Activated T-helper 1 cell treated with anti-CD3 and anti-CD28 coated beads, Interleukin-2, amount 50 U/mL, for 16 hours (primary cell): Measurements from ENCODE around the gene EML5.
A peak's percentile ranks its signal among the peaks of the same experiment; 100 is the strongest.
"Not testable (repeated sequence)": the region's sequence is repeated elsewhere in the genome, so short reads cannot be mapped to it uniquely, and the experiment has no call there.

Experiments used
- DNase-seq, 2 donors: peaks; one replicate each; pipeline ENCODE4 v3.0.0-alpha.2; 2020; ENCODE audit warnings: low read depth in 1 of 2, low spot score in 1 of 2

EML5 gene

DNA sequence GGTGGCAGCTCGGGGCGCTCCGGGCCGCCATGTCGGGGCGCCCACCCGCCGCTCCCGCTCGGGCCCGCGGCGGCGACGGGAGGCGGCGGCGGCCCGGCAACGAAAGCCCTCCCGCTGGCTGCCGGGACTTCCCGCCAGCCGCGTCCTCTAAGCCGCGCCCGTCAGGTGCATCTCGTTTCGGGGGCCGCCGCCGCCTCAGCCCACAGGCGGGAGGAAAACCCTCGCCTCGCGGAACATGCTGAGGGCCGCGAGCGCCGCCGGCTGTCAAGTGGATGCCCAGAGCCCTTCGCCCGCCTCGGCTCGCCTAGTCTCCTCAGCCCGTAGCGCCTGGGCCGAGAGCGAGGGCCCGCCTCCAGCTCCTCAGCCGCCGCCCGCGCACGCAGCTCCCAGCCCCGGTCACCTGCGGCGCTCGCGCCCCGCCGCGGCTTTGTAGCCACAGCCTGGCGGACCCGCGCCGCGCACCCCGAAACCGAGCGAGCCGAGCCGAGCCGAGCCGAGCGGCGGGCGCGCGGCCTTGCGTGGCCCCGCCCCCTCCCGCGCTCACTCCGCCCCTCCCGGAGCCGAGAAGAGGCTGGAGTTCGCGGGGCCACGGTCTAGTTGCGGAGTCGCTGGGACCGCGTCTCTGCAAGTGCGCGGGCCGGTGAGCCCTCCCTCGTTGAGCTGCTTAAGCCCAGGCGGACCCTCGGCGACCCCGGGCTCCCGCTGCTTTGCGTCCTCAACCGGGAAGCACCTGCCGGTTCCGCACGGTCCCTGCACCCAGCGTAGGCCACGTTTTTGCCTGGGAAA is at the start of gene EML5:
Gene EML5, minus strand, starts transcription at position 481 of the 786 bp plus-strand sequence. Its CDS starts 450 bp downstream, at position 31.
- DNase-seq = peak; percentile 61 to 78

DNA sequence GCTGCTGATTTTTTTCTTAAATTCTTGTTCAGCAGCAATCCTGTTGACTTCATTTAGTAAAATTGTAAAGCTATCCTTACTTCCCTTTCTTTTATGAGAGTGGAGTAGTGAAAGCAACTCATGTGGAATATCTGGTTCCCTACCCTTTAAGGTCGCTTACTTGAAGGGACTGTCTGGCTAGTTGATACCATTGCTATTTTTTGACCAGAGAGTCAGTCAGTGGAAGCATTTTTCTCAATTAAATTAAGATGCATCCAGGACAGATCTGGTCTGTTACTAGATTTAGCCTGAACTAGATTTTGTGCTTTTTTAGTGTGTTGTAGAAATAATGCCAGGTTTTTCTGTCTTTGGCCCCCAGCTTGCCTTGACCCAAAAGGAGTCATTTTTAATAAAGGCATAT is 49.7 kb upstream of the EML5 start:
- no peak for DNase-seq

DNA sequence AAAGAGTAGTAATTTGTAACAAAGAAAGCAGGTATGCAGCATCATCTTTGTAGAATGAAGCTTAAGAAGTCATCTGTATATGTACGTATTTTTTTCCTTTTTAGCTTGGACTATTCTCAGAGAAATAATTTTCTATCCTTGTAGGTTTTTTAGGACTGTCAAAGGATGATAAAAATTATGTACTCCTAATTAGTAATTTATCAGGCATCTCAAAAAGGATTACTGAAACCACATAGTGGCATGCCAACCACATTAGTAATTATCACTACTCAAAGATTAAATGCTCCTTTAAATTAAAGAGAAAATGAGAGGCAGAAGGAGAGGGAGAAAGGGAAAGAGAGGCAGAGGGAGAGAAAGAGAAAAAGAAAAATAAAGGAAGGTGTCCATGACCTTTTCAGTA is 49.0 kb upstream of the EML5 start:
- DNase-seq = no peak

DNA sequence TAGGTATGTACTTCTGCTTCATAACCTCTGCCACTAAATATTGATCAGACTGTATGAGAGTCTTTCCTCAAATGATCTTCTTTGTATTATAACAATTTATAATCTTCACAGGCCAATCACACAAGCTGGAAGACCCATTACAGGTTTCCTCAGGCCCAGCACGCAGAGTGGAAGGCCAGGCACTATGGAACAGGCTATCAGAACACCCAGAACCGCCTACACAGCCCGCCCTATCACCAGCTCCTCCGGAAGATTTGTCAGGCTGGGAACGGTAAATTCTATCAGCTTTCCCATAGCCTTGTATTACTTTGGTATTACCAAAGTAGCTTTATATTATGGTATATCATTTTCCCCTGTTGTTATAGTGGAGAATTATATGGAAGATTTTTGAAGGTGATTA is 48.2 kb upstream of the EML5 start:
- DNase-seq = no peak

DNA sequence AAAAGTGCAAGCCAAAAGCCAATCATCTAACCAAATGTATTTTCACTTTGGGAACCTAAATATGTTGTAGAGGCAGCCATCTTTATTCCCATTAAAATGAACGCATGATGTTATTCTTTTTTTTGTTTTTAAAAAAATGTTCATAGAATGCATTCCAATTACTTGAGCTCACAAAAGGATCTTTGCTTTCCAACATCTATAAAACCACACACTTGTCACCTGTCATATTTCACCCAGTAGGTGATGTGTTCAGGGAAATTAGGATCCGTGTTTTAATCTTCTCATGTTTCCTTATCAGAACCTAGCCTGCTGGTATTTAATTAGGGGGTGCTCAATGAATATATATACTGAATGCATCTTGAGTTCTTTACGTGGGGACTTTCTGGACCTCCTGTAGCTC is 45.3 kb upstream of the EML5 start:
- DNase-seq = no peak

DNA sequence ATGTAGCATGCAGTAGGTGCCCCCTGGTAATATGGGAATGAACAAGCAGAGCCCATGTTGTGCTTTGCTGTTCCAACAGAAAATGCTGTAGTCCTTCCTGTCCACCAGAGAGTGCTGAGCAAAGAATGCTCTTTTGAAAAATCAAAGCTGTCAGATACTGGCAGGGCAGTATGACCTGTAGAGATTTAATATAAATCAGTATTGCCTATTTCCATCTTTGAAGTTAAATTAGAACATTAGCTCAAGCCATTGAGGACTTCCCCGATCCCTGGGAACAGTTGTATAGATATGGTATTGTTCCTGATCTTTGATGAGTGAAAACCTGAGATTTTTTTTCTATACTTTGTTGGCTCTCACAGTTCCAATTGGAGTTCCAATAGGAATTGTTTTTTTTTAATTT is 44.7 kb upstream of the EML5 start:
- no peak for DNase-seq

DNA sequence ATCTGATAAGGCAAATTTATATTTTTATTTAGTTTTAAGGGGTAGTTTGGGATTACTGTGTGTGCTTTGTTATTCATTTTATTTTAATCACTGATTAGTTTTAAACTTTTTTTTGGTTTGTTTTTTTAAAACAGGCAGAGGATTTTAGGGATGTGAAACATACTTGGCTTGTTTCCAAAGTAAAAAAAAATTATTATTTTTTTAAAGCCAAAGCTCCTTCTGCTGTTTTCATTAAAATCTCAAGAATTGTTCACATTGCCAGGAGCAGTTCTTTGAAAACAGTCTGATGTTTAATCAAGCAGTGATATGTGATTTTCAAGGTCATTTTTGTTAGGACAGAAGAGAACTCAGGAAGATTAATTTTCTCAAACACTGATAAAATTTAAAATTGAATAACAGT is 42.9 kb upstream of the EML5 start:
- no peak for DNase-seq

GRCh38 chr14:88834883-88835431 is 42.2 kb upstream of the EML5 start:
- DNase-seq = no peak

DNA sequence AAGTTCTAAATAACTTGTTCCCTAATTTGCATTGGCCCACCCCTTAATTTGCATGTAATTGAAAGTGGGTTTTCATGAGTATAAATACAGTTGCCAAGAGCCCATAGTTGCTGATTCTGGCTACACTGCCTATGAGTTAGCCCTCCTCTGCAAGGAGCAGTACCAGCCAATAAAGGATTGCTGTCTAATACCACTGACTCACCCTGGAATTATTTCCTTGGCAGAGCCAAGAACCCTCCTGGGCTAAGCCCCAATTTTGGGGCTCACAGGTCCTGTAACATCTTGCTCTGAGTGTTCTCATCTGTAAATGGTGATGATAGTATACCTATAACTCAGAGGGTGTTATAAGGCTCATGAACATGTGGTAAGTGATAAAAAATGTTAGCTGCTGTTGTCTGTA is 38.5 kb upstream of the EML5 start:
- DNase-seq = no peak

- no peak for DNase-seq
Measured at GRCh38 chr14:88829685-88830302, 37.0 kb upstream of the EML5 start.

- DNase-seq = no peak
Measured at GRCh38 chr14:88829188-88829587, 36.4 kb upstream of the EML5 start.

- DNase-seq = no peak
Measured at GRCh38 chr14:88825503-88825902, 32.8 kb upstream of the EML5 start.

DNA sequence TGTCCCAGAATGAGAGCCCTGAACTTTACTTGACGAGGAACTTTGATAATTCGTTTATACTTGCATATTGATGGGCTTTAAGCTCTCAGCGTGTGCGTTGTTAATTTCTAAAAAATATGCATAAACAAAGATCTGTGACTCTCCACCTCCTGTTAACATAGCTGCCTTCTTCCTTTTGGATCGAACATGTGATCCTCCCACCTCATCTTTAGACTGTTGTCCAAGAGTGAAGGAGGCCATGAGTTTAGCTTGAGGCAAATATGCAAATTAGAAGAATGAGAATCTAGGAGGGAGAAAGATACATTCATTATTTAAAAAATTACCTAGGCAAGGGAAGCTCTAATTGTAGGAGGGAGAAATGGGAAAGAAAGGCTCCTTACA is 32.3 kb upstream of the EML5 start:
- no peak for DNase-seq

GRCh38 chr14:88824314-88825077 is 31.7 kb upstream of the EML5 start, which contains the start of gene TTC8:
Gene TTC8, plus strand, starts transcription at chr14:88824651. Its CDS starts 57 bp downstream, at chr14:88824708.
- DNase-seq = peak; percentile 65 to 68

GRCh38 chr14:88823968-88824313 is 31.2 kb upstream of the EML5 start:
- DNase-seq = no peak

DNA sequence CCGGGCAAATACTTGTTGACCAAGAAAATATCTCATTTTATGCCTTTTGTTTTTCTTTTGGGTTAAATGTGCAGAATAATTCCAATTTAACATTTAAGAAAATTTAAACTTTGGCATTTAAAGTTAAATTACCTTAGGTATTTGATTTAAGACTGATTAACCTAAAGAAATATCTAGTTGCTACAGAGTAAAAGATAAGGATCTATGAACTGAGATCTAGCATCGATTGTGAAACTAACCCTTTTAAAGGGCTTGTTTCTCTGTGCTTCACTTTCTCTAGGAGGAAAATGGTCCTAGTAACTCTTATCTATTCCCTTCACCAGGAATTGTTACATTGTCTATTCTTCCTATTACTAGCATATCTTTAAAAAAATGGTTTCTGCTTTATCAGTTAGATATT is 29.1 kb upstream of the EML5 start:
- no peak for DNase-seq

DNA sequence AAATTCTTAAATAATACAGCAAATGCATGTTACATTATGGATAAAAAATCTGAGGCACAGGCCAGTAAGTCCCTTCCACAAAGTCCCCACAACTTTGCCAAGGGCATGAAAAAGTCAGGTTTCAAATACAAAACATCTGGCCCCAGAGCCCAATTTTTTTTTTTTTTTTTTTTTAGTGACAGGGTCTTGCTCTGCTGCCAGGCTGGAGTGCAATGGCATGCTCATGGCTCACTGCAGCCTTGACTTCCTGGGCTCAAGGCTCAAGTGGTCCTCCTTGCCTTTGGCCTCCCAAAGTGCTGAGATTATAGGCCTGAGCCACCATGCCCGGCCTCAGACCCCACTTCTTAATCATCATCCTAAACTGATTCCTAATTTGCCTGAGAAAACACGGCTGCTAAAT is 28.6 kb upstream of the EML5 start:
- no peak for DNase-seq

GRCh38 chr14:88819674-88820073 is 26.9 kb upstream of the EML5 start:
- not testable (repeated sequence) for DNase-seq

GRCh38 chr14:88818018-88818417 is 25.3 kb upstream of the EML5 start:
- DNase-seq = no peak

GRCh38 chr14:88815980-88816379 is 23.2 kb upstream of the EML5 start:
- no peak for DNase-seq

GRCh38 chr14:88808359-88808758 is 15.6 kb upstream of the EML5 start:
- DNase-seq = no peak

GRCh38 chr14:88804477-88804876 is 11.7 kb upstream of the EML5 start:
- DNase-seq = no peak
